ENCODE data around the gene PDPK1.

- no peak for TF ChIP-seq CTCF (IDR thresholded peaks at IDR 0.05; ENCODE audit: poor library complexity)
- no peak for TF ChIP-seq EZH2 (IDR thresholded peaks at IDR 0.05; ENCODE audit: borderline replicate concordance)
- no peak for TF ChIP-seq EZH2phosphoT487 (IDR thresholded peaks at IDR 0.05; ENCODE audit: low read depth, severe bottlenecking, unreplicated experiment)
Measured at GRCh38 chr16:2500430-2500917, 37.3 kb upstream of the PDPK1 start.
